Activated naive CD4-positive, alpha-beta T cell treated with Interleukin-2 at 50 U/mL for 16 hours (primary cell): Measurements from ENCODE around the gene KCNH5.

Source experiments
- DNase-seq: peaks from one replicate; pipeline ENCODE4 v3.0.0-alpha.2; 2020

Gene KCNH5

DNA sequence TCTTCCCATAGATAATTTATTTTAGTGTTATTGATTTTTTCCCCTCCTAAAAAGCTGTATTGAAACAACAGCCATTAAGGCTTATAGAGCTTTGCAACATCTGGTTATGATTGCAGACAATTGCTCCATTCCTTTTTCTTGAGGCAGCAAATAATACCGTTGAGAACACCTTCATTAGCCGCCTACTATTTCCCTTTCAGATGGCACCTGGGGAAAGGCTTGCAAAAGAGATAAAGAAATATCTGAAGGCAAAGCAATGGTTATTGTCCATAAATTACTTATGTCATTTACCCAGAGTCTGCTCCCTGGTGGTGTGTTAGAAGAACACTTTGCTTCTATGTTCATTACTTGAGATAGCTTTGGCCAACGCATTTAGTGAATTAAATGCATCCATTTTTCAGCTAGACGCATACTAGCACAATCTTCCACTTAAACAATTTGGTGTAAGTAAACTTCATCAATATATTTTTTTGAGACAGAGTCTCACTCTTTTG lies 377.8 kb downstream of the KCNH5 start:
- DNase-seq, result no peak

- no peak for DNase-seq
Observed at GRCh38 chr14:62665286-62665685, 380.0 kb downstream of the KCNH5 start.

- no peak for DNase-seq
Observed at GRCh38 chr14:62663456-62663821, 381.8 kb downstream of the KCNH5 start.

GRCh38 chr14:62662811-62663455 lies 382.3 kb downstream of the KCNH5 start:
- DNase-seq, result no peak

DNA sequence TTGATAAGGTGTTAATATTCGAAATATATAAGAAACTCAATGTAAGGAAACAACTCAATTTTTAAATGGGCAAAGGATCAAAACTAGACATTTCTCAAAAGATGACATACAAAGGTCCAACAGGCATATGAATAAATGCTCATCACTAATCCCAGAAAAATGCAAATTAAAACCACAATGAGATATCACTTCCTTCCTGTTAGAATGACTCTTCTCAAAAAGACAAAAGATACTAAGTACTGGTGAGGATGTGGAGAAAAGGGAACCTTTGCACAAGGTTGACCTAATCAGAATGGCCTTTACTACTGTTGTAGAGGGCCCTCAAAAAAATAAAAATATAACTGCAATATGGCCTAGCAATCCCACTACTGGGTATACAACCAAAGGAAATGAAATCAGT lies 383.4 kb downstream of the KCNH5 start:
- no peak for DNase-seq

- no peak for DNase-seq
Observed at GRCh38 chr14:62658631-62659030, 386.6 kb downstream of the KCNH5 start.

GRCh38 chr14:62657376-62657775 lies 387.9 kb downstream of the KCNH5 start:
- DNase-seq, result no peak

DNA sequence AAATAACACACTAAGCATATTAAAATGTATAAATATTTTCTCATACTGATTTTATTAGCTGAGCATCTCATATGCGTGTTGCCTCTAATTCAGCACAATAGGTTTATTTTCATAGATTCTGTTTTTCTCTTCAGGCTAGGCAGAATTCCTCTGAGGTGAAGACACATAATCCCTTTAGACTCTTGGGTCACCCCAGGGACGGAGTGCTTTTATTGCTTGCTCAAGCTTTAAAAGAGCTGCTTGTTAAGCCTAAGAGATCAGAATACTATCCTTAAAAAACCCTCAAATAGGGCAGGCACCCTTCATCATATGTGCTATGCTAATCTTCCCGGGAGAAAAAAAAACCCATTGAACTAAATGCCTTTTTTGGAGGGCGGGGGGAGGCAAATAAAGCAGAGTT lies 390.1 kb downstream of the KCNH5 start:
- DNase-seq, result no peak

- no peak for DNase-seq
Observed at GRCh38 chr14:62654641-62655040, 390.6 kb downstream of the KCNH5 start.
